SH-SY5Y (cell line): ENCODE results near the gene NAGK.

ENCODE experiments used
- GATA2 ChIP-seq: IDR thresholded peaks from 2 replicates; pipeline ENCODE4 v1.6.1; 2011; ENCODE audit warnings: mild to moderate bottlenecking, low read depth, low read length
- GATA3 ChIP-seq: IDR thresholded peaks from 2 replicates; pipeline ENCODE4 v1.6.1; 2011; ENCODE audit warnings: low read depth, mild to moderate bottlenecking, low read length, moderate library complexity

DNA sequence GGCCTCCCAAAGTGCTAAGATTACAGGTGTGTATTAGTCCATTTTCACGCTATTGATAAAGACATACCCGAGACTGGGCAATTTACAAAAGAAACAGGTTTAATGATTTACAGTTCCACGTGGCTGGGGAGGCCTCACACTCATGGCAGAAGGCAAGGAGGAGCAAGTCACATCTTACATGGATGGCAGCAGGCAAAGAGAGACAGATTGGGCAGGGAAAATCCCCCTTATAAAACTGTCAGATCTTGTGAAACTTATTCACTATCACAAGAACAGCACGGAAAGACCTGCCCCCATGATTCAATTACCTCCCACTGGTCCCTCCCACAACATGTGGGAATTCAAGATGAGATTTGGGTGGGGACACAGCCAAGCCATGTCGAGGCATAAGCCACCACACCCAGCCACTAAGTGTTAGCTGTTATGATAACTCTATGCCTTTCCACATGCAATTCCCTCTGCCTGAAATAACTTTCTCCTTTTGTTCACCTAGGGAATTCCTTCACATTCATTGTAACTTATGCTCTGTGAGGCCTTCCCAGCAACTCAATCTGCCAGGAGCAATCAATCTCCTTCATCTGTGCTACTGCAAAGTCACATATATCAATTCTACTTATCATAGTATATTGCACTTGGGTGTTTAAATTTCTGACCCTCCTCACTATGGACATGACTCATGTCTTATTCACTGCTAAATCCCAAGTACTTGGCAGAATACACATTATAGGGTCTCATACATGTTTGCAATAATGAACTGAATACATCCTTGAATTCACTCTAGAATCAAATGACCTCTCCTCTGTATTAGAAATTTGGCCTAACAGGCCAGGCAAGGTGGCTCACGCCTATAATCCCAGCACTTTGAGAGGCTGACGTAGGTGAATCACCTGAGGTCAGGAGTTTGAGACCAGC, 54.2 kb downstream of the NAGK start:
- TF ChIP-seq GATA3 (no peak), GATA2 (no peak)
